WI38 (cell line): ENCODE data around the gene RIN2.

ENCODE experiments used
- H3K4me3 ChIP-seq: 2 replicates; pipeline ENCODE4 v1.5.1; 2011; ENCODE audit warnings: low read depth, mild to moderate bottlenecking, control low read depth, low read length
- TF ChIP-seq, protein P1 (sequence below): IDR thresholded peaks from 2 replicates; pipeline ENCODE4 v1.5.1; 2012; ENCODE audit warnings: low read depth, mild to moderate bottlenecking, control low read depth, low read length

The RIN2 gene

DNA sequence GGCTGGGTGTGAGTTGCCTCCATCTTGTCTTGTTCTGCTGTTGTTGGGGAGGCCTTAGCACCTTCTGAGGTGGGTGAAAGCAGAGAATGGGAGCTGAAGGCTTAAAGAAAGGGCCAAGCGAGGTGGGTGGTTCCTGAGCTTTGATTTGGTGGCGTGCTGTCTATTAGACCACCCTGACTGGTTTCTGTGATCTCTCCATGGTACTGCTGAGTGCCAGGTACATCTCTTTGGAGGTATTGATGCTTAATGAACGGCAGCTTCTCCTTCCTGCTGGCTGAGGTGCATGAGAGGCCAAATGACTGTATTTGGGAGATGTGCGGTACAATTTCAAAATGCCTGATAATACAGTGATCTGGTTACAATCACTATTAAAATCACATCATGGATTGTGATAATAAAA lies 15.4 kb downstream of the RIN2 start:
- TF ChIP-seq, protein P1, sequence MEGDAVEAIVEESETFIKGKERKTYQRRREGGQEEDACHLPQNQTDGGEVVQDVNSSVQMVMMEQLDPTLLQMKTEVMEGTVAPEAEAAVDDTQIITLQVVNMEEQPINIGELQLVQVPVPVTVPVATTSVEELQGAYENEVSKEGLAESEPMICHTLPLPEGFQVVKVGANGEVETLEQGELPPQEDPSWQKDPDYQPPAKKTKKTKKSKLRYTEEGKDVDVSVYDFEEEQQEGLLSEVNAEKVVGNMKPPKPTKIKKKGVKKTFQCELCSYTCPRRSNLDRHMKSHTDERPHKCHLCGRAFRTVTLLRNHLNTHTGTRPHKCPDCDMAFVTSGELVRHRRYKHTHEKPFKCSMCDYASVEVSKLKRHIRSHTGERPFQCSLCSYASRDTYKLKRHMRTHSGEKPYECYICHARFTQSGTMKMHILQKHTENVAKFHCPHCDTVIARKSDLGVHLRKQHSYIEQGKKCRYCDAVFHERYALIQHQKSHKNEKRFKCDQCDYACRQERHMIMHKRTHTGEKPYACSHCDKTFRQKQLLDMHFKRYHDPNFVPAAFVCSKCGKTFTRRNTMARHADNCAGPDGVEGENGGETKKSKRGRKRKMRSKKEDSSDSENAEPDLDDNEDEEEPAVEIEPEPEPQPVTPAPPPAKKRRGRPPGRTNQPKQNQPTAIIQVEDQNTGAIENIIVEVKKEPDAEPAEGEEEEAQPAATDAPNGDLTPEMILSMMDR, result no peak
- H3K4me3 ChIP-seq, result no peak overlapping the region

DNA sequence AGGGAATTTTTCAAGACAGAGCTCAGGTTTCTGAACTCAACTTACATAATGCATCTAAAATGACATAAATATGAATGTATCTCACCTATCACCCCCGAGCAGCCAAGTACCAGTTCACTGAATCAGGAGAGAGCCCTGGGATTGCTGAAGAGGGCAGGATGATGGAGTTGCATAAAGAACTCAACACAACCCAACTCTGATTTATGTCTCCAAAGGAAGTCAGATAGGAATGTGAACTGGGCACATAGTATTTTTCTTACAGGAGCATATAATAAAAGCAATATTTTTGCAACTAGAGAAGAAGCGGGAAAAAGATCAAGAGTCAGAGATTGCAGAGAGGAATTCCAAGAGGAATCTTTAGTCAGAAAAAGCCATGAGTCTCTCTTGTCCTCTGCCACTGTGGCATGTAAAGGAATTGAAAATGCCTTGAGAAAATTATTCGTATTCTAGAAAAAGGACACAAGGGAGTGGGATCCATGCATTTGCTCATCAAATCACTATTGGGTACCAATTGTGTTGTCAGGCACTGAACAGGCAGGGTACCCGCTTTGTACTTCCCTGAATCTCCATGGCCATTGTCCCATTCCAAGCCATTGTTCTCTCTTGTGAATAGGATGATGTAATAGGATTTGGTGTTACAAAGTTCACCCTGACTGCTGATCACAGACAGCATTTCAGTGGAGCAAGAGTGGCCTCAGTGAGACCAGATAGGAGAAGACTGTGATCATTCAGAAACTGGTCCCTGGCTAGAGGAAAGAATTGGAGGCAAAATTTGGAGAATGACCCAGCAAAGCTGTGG lies 16.3 kb downstream of the RIN2 start:
- TF ChIP-seq, protein P1, result no peak
- H3K4me3 ChIP-seq, result no peak overlapping the region

DNA sequence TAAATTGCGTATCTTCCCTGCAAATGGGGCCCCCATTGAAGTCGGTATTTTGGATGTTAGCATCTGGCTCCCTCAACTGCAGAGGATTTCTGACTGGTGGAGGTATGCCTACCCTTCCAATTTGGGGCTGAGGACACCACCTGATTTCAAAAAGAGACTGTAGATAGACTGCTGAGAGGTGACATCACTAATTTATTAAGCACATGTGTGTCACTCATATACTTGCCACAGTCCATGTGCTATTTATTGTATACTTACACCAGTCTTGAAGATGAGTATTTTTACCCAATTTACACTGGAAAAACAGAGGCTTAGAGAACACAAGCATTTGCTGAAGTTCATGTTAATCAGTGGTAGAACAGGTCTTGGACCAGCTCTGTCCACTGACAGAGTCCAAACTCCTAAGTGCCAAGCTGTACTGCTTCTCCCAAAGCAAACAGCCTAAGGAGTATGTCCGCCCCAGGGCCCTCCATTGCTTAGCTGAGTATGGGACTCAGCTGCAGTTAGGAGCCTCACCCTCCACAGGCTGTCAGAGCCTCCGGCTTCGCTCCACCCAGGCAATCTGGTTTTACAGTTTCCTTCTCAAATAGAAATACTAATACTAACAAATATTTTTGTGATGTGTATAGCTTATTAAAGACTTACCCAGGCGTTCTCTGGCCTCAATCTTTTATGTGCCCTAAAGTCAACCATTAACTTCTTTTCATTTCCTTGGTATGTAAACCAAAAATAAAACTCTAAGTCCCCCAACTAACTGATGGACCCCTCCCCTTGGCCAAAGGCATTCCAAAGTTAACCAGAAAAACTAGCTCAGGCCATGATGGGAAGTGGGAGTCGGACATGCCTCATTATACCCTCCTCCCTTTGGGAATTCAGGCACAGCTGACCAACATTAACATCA lies 17.5 kb downstream of the RIN2 start:
- TF ChIP-seq, protein P1, result no peak
- no peak overlapping the region for H3K4me3 ChIP-seq

DNA sequence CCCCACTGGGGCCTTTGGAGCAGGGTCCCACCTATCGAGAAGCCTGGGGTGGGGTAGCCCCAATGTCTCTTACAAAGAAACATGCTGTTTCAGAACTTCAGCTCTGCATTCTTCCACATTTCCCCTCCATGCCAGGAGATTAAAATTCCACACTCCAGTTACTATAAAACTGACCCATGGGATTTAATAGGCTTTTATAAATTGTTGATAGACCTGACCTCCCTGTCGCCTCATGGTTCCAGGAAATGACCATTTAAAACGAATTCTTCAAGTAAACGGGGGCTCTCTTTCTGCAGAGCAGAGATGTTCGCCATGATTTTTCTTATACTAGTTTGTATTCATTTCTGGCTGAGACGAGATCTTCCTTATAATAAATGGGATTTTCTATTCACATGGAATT lies 19.3 kb downstream of the RIN2 start:
- TF ChIP-seq, protein P1, result no peak
- no peak overlapping the region for H3K4me3 ChIP-seq

DNA sequence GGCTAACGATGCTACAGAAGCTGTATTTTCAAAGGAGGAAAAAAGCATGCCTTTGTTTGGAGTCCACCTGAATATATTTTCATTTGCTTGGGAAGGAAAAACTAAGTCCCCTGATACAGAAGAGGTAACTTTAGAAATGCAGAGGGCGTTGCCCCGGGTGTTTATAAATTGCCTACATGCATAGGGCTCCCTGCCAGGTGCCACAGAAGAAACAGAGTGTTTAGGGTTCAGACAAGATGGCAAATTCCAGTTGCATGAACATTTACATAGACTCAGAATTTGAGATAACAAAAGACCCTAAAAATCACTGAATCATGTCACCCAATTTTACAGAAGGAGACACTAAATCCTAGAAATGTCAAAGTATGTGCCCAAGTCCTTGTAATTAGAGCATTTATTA lies 19.9 kb downstream of the RIN2 start:
- no peak overlapping the region for H3K4me3 ChIP-seq
- TF ChIP-seq, protein P1, result no peak

DNA sequence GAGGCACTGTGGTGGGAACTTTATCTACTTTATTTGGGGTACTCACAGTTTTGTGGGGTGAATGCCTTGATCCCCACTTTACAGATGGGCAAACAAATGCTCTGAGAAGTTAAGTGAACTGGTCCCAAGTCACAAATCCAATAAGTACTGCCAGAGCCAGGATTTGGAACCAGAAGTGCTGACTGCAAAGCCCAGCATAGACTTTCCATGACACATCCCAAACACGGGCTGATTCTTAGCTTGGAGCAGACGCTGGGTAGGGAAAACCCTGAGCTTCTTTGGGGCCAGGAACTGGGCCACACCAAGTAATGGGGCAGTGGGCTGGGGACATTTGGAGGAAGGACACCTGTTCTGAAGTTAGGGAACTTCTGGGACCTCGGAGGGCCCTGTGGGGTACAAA lies 20.3 kb downstream of the RIN2 start:
- TF ChIP-seq, protein P1, result no peak
- H3K4me3 ChIP-seq, result no peak overlapping the region

DNA sequence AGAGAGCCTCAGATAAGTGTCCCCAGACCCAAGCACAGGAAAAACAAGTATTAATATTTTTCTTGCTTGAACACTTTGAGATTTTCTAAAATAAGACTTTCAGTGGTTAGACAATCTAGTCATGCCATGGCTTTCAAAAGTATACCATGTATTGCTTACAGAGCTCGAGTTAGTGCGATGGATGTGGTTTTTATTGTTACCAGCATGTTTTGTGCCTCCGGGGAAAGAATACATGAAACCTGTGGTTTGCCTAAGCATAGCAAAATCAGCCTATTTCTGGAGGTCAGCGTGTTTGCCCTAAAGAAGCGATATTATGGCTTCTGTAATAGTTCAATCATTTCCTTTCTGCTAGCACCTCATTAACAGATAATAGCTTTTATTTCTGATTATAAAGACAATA lies 21.6 kb downstream of the RIN2 start:
- TF ChIP-seq, protein P1, result no peak
- H3K4me3 ChIP-seq, result no peak overlapping the region
